ENCODE measurements around the gene NPTX1.
A peak's percentile ranks its signal among the peaks of the same experiment; 100 is the strongest.

NPTX1 gene

GRCh38 chr17:80429356-80430275 lies 46.8 kb downstream of the NPTX1 start:
- no peak for DNase-seq (ENCODE audit: low spot score)

DNA sequence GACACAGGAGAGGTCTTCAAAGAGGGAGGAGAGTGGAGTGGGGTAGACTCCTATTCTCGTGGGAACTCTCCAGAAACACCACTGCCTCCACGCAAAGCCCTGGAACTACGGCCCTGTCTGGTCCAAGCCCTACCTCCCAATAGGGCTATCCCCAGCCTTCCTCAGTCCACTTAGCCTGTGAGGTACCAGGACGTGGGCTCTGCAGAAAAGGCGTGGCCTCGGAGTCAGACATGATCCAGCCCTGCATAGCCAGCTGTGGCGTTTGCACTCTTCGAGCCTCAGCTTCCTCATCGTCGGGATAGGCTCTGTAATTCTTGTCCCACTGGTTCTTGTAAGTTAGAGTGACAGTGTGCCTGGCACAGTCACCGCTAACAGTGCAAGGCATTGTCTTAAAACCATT lies 47.6 kb downstream of the NPTX1 start:
- DNase-seq (ENCODE audit: low spot score), result no peak

- no peak for DNase-seq (ENCODE audit: low spot score)
Measured at GRCh38 chr17:80428363-80428762, 48.0 kb downstream of the NPTX1 start.

GRCh38 chr17:80427366-80428282 lies 48.8 kb downstream of the NPTX1 start:
- no peak for DNase-seq (ENCODE audit: low spot score)

DNA sequence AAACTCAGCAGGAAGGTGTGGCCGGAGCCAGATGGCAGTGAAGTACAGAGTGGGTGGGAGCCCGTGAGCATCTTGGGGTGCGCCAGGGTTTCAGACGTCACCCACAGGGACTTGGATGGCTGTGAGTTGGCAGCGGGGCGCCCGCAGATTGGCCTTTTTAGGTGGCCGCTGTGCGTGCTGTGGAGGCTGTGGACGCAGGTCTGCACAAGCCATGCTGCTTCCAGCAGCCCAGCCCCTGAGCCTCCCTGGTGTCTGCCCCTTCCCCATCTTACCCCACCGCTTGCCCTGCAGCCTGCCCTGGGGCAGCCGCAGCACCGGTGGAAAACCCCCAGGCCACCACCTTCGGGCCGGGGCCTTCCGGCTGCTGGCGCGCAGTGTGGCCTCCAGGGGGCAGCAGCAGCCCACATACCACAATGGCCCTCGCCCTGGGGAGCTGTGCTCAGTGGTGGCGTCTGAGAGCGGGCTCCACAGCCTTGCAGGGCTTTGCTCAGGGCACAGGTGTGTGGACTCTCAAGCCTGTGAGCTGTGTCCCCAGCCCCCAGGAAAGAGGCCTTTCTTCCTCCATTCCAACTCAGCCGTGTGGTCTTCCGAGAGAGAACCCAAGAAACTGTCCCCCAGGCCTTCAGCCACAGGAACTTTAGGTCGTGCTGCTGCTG lies 49.6 kb downstream of the NPTX1 start:
- peak; percentile 79 for DNase-seq (ENCODE audit: low spot score)

- DNase-seq (ENCODE audit: low spot score), result no peak
Measured at GRCh38 chr17:80425835-80426426, 50.5 kb downstream of the NPTX1 start.

GRCh38 chr17:80424878-80425765 lies 51.3 kb downstream of the NPTX1 start:
- no peak for DNase-seq (ENCODE audit: low spot score)

DNA sequence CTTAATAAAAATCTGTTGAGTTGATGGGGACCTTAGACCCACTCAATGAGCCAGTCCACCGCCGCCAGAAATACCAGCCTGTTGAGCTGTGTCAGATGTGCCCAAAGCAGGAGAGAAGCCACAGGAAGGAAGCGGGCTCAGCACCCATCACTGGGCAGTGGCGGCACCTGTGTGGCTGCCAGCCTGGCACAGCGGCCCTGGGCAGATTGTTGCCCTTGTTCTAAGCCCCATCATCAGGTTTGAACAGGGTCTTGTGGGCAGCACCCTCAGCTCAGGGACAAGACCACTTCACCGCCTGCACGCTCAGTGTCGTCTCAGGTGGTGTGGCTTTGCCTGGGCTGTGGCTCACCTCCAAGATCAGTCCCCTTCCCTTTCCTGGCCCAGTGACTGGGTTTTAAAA lies 52.1 kb downstream of the NPTX1 start:
- DNase-seq (ENCODE audit: low spot score), result no peak

DNA sequence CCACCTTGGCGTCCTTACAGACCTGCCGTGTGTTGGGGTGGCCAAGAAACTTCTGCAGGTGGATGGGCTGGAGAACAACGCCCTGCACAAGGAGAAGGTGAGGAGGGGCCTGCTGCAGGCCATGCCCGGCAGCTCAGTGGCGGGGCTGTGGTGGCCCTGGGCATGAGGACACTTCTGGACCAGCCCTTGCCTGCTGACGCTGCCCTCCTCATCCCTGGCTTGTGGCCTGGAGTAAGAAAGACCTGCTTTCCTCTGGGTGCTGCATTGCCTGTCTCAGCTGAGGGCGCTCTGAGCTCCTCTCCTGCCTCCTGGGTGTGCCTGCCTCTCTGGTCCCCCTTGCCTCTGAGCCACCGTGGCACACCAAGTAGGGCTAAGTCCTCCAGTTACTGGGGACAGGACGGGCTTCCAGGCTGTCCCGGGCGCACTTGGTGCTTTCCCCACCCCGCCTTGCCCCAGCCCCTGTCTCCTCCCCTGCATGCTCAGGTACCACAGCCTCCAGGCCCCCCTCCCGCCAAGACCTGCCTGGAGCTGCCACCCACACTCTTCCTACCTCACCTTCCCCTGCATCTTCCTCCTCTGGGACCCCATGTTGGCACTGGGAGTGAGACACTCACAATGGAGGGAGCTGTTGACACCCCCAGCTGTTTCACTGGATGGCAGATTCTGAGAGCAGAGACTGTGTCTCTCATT lies 52.7 kb downstream of the NPTX1 start:
- DNase-seq (ENCODE audit: low spot score), result no peak

DNA sequence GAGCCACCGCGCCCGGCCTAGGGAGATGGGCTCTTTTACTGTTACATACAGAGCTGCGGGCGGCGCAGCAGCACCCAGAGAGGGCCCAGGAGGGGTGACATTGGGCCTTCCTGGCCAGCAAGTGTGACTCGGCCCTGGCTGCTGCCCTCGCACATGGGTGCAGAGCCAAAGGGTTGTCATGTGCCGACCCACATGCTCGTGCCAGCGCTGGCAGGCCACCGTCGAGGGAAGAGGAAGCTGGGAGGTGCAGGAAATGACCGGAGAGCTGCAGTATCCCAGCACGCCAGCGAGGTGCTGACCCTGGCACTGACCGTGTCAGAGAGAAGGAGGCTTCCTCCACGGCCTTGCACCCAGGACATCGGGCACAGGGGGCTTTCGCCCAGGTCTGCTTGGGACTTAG lies 53.4 kb downstream of the NPTX1 start:
- no peak for DNase-seq (ENCODE audit: low spot score)

GRCh38 chr17:80422276-80422675 lies 54.1 kb downstream of the NPTX1 start:
- DNase-seq (ENCODE audit: low spot score), result no peak

- peak; percentile 32 for DNase-seq (ENCODE audit: low spot score)
Measured at GRCh38 chr17:80421381-80422090, 54.9 kb downstream of the NPTX1 start.

- no peak for DNase-seq (ENCODE audit: low spot score)
Measured at GRCh38 chr17:80419255-80419654, 57.2 kb downstream of the NPTX1 start.

- DNase-seq (ENCODE audit: low spot score), result no peak
Measured at GRCh38 chr17:80418589-80418988, 57.8 kb downstream of the NPTX1 start.

Small RNAs within 50 kb of the gene (small RNA-seq; reads per million reads assigned to genes)
- gene AC120024.2 (0 reads per million in 2 experiments), gene AC120024.3 (0 reads per million in 2 experiments), gene MIR4730 (0 to 0.04 reads per million in 2 experiments)
